Progenitor cell of endocrine pancreas (in vitro differentiated cells): ENCODE results near the gene ATP1A2. TPM values are rescaled to one million over a fixed set of nuclear protein-coding genes. Genes with fewer than 3 reads are reported as not detected.

ENCODE experiments used
- DNase-seq: peaks from one replicate; pipeline ENCODE4 v3.0.0; 2021; ENCODE audit warnings: low spot score; ENCODE audit not compliant: unreplicated experiment
- H3K27ac Mint-ChIP-seq: 2 replicates; pipeline ENCODE4 v1.8.0; 2021; ENCODE audit warnings: mild to moderate bottlenecking, moderate library complexity, mixed read lengths
- H3K27me3 Mint-ChIP-seq: 2 replicates; pipeline ENCODE4 v1.8.0; 2021; ENCODE audit warnings: mixed read lengths
- H3K36me3 Mint-ChIP-seq: 2 replicates; pipeline ENCODE4 v1.8.0; 2022; ENCODE audit warnings: mixed read lengths; ENCODE audit not compliant: insufficient read depth
- H3K4me1 Mint-ChIP-seq: 2 replicates; pipeline ENCODE4 v1.8.0; 2021; ENCODE audit warnings: low read depth, mixed read lengths
- H3K4me3 Mint-ChIP-seq: 2 replicates; pipeline ENCODE4 v1.8.0; 2021; ENCODE audit warnings: low read depth, mild to moderate bottlenecking, moderate library complexity, mixed read lengths
- H3K9me3 Mint-ChIP-seq: 2 replicates; pipeline ENCODE4 v1.8.0; 2021; ENCODE audit warnings: low read depth, mixed read lengths
- total RNA-seq: library from RNA; stranded (reverse); gene quantifications from 2 replicates; pipeline ENCODE4 v1.2.1, GENCODE V29; 2021
- TF ChIP-seq, protein P1 (sequence below): fragments of 200-600 bp; sonication (generic); IDR thresholded peaks from one replicate; pipeline ENCODE4 v1.5.0; 2021; ENCODE audit warnings: antibody characterized with exemption, mild to moderate bottlenecking; ENCODE audit not compliant: unreplicated experiment

The ATP1A2 gene
- total RNA-seq, 1 donor from 2014 or later, result not detected

DNA sequence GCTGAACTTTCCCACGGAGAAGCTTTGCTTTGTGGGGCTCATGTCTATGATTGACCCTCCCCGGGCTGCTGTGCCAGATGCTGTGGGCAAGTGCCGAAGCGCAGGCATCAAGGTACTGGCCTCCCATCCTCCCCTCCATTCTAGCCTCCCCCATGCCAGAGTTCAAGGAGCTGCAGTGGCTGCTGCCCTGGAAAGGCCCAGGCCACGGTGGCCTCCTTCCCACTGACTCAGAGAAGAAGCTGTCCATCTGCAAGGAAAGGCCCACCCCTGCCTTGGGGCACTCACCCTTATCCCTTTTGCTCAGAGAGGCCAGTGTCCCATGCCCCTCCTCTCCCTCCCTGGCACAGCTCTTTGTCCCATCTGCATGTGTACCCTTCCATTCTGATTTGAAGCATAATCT is 14.9 kb downstream of the ATP1A2 start:
- Mint-ChIP-seq H3K9me3 (no peaks in the 10 kb centered on the region), H3K4me1 (peaks cover 3% of the 10 kb centered on the region), H3K27me3 (peaks cover 16% of the 10 kb centered on the region), H3K27ac (no peak overlapping the region), H3K4me3 (no peak overlapping the region), H3K36me3 (no peaks in the 10 kb centered on the region)
- TF ChIP-seq, protein P1, sequence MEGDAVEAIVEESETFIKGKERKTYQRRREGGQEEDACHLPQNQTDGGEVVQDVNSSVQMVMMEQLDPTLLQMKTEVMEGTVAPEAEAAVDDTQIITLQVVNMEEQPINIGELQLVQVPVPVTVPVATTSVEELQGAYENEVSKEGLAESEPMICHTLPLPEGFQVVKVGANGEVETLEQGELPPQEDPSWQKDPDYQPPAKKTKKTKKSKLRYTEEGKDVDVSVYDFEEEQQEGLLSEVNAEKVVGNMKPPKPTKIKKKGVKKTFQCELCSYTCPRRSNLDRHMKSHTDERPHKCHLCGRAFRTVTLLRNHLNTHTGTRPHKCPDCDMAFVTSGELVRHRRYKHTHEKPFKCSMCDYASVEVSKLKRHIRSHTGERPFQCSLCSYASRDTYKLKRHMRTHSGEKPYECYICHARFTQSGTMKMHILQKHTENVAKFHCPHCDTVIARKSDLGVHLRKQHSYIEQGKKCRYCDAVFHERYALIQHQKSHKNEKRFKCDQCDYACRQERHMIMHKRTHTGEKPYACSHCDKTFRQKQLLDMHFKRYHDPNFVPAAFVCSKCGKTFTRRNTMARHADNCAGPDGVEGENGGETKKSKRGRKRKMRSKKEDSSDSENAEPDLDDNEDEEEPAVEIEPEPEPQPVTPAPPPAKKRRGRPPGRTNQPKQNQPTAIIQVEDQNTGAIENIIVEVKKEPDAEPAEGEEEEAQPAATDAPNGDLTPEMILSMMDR, result no peak
- no peak for DNase-seq

DNA sequence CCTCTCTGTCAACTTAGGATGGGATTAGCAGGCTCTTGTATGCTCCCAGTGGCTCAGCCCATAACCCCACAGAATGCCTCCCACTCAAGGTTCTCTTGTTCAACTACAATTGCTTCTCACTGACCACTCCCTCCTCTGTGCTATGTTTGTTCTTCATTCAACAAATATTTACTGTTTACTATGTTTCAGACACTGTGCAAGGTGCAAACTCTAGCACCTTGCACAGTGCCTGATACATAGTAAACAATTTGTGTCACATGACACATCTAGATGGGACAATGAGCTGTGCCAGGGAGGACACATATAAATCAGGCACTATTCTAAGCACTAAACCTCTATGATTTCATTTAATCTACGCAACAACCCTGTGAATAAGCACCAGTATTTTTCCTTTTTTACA is 15.4 kb downstream of the ATP1A2 start:
- Mint-ChIP-seq H3K36me3 (no peaks in the 10 kb centered on the region), H3K9me3 (no peaks in the 10 kb centered on the region), H3K4me1 (peaks cover 3% of the 10 kb centered on the region), H3K27me3 (peaks cover 16% of the 10 kb centered on the region), H3K4me3 (no peak overlapping the region), H3K27ac (no peak overlapping the region)
- TF ChIP-seq, protein P1, result no peak
- DNase-seq, result no peak

DNA sequence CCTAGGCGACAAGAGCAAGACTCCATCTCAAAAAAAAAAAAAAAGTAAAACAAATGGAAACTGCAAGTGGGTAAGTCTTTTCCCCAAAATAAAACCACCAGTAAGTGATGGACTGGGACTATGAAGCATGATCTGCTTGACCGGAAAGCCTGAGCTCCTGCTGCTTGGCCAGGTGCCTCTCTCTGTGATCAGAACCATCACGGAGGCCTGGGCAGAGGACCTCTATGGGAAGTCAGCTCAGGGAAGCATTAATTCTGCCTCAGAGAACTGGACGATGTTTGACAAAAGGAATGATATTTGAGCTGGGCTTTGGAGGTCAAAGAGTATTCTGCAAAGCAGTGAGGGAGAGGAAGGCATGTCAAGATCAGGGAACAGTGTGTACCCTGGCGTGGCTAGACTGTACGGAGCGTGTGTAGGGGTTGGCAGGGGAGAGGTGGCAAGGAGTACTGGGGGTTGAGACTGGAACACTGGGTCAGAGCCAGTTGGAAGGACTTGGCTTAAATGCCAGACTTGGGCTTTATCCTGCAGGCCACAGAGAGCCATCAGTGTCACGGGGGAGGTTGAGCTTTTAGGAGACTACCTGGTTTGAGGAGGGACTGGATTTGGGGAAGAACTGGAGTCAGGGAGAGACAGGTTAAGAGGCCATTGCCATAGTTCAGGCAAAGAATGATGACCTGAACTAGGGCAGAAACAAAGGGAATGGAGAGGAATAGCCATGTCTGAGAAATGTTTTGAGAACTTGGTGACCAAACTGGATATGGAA is 16.4 kb downstream of the ATP1A2 start:
- Mint-ChIP-seq H3K4me1 (peaks cover 3% of the 10 kb centered on the region), H3K27ac (no peak overlapping the region), H3K9me3 (no peaks in the 10 kb centered on the region), H3K36me3 (no peaks in the 10 kb centered on the region), H3K27me3 (peaks cover 16% of the 10 kb centered on the region), H3K4me3 (no peak overlapping the region)
- TF ChIP-seq, protein P1, result no peak
- no peak for DNase-seq

DNA sequence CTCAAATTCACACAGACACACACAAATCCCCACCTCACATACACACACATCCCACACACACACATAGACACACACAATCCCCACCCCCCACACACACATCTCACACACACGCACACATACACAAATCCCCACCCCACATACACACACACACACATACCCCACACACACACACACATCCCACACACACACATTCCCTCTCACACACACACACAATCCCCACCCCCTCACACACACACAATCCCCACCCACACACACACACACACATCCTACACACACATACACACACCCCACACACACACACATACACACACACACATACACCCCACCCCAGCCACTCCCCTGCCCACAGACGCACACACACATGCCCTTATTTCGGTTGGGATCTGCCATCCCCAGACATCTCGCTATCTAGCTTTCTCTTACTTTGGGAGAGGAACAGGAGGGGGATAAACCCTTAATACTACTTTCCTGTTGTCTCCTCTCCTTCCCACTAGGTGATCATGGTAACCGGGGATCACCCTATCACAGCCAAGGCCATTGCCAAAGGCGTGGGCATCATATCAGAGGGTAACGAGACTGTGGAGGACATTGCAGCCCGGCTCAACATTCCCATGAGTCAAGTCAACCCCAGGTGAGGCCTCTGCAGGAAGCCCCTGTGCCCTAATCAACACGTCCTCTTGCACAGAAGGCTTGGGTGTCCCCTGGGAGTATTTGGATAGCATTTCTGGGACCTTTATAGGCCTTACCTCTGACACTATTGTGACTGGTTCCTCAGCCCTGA is 18.6 kb downstream of the ATP1A2 start:
- H3K4me3 Mint-ChIP-seq, result no peak overlapping the region
- peaks cover 13% of the 10 kb centered on the region for H3K27me3 Mint-ChIP-seq
- TF ChIP-seq, protein P1, result no peak
- peaks cover 3% of the 10 kb centered on the region for H3K4me1 Mint-ChIP-seq
- no peaks in the 10 kb centered on the region for H3K36me3 Mint-ChIP-seq
- H3K9me3 Mint-ChIP-seq, result no peaks in the 10 kb centered on the region
- H3K27ac Mint-ChIP-seq, result no peak overlapping the region
- DNase-seq, result no peak

DNA sequence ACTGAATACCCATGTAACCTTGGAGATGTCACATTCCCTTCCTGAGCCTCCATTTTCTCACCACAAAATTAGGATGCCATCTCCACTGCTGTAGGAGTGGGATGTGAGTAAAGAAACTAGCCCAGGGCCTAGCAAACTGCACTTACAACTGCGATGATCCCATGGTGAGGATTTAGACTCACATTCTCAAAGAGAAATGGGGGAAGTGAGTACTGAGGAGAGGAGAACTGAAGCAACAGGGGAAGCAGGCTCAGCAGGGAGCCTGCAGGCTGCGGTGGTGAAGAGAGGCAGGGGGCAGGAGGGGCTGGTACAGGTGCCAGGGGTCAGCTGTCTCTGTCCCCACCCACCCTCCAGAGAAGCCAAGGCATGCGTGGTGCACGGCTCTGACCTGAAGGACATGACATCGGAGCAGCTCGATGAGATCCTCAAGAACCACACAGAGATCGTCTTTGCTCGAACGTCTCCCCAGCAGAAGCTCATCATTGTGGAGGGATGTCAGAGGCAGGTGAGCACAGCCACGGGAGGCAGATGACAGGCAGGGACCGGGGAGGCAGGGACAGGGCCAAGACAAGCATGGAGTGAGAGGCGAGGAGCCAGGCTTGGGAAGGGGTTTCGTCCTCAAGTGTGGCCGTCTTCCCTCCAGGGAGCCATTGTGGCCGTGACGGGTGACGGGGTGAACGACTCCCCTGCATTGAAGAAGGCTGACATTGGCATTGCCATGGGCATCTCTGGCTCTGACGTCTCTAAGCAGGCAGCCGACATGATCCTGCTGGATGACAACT is 19.4 kb downstream of the ATP1A2 start:
- H3K36me3 Mint-ChIP-seq, result no peaks in the 10 kb centered on the region
- DNase-seq, result no peak
- H3K4me1 Mint-ChIP-seq, result peaks cover 3% of the 10 kb centered on the region
- H3K9me3 Mint-ChIP-seq, result no peaks in the 10 kb centered on the region
- no peak overlapping the region for H3K4me3 Mint-ChIP-seq
- no peak overlapping the region for H3K27ac Mint-ChIP-seq
- peaks cover 19% of the 10 kb centered on the region for H3K27me3 Mint-ChIP-seq
- TF ChIP-seq, protein P1, result no peak
